Small intestine (tissue), 7 donors: ENCODE data around the gene LPXN. TPM values are rescaled to one million over a fixed set of nuclear protein-coding genes. Genes with fewer than 3 reads are reported as not detected.

Experiments used
- DNase-seq, 2 donors: peaks; one replicate each; pipeline versions ENCODE4 v3.0.0 to v3.0.0-alpha.2; 2013
- FAIRE-seq: peaks from 2 replicates; lab custom pipeline; 2012; peaks lifted over from hg19 to GRCh38; lab: Jason Lieb, UNC
- H3K27ac ChIP-seq, 3 donors: one replicate each; pipeline ENCODE4 v1.5.1; 2013; ENCODE audit warnings: low read length in 2 of 3, mild to moderate bottlenecking in 2 of 3, control low read depth in 1 of 3, inconsistent platforms in 1 of 3, low read depth in 1 of 3, moderate library complexity in 1 of 3
- H3K27me3 ChIP-seq, 3 donors: one replicate each; pipeline ENCODE4 v1.6.1; 2013; ENCODE audit warnings: low read length in 3 of 3, inconsistent platforms in 1 of 3; ENCODE audit not compliant: control insufficient read depth in 3 of 3, insufficient read depth in 3 of 3
- H3K36me3 ChIP-seq, 3 donors: one replicate each; pipeline ENCODE4 v1.6.1; 2013; ENCODE audit warnings: low read length in 3 of 3, inconsistent platforms in 1 of 3, low read depth in 1 of 3, mild to moderate bottlenecking in 1 of 3, moderate library complexity in 1 of 3; ENCODE audit not compliant: control insufficient read depth in 3 of 3, insufficient read depth in 2 of 3
- H3K4me1 ChIP-seq, 3 donors: one replicate each; pipeline ENCODE4 v1.6.1; 2013; ENCODE audit warnings: low read length in 2 of 3, inconsistent platforms in 1 of 3, low read depth in 1 of 3, mild to moderate bottlenecking in 1 of 3, moderate library complexity in 1 of 3; ENCODE audit not compliant: control insufficient read depth in 3 of 3, insufficient read depth in 2 of 3
- H3K4me3 ChIP-seq, 3 donors: one replicate each; pipeline ENCODE4 v1.5.1; 2013; ENCODE audit warnings: low read length in 3 of 3, control low read depth in 1 of 3, inconsistent platforms in 1 of 3, low read depth in 1 of 3, mild to moderate bottlenecking in 1 of 3, moderate library complexity in 1 of 3
- H3K9me3 ChIP-seq, 2 donors: one replicate each; pipeline ENCODE4 v1.6.1; 2013; ENCODE audit warnings: low read depth in 1 of 2, low read length in 1 of 2; ENCODE audit not compliant: control insufficient read depth in 2 of 2, insufficient read depth in 1 of 2
- WGBS, 3 donors: extraction: QIAGEN DNeasy Blood & Tissue Kit; methylation state at CpG; one replicate each; pipeline ENCODE4 v1.1.7; 2013; 5-methylcytosine and 5-hydroxymethylcytosine counted together
- polyA plus RNA-seq, 4 donors: library from polyadenylated mRNA; stranded (reverse) in 3 of 4; unstranded in 1 of 4; fragments of 200-250 nt in 3 of 4; fragments of 120-200 nt in 1 of 4; gene quantifications; one replicate each; pipeline versions ENCODE4 v1.2.1 to v1.2.3, GENCODE V29; 2013
- donor health status: healthy with polysubstance abuse.
- donor health status: control.
- donor health status: control.
- donor health status: Bipolar disorder and iron deficiency.
- donor health status: healthy.

The LPXN gene
- polyA plus RNA-seq, 4 donors: 5.3 to 14.0 (median 8.6) TPM

- DNase-seq (no peak), FAIRE-seq (no peak)
- Histone ChIP-seq H3K4me3 (no peak overlapping the region), H3K9me3 (no peaks in the 10 kb centered on the region), H3K27ac (no peak overlapping the region), H3K27me3 (no peaks in the 10 kb centered on the region), H3K36me3 (no peaks in the 10 kb centered on the region), H3K4me1 (no peaks in the 10 kb centered on the region)
Observed at GRCh38 chr11:58494101-58494500, 81.6 kb downstream of the LPXN start.

- H3K27me3 ChIP-seq: no peaks in the 10 kb centered on the region
- no peak overlapping the region for H3K27ac ChIP-seq
- no peaks in the 10 kb centered on the region for H3K9me3 ChIP-seq
- H3K4me3 ChIP-seq: no peak overlapping the region
- H3K4me1 ChIP-seq: no peaks in the 10 kb centered on the region
- no peak for DNase-seq
- no peak for FAIRE-seq
- WGBS, 3 donors: 72 to 85% (median 77%) methylated on average over 2 of the region's 2 CpGs
- H3K36me3 ChIP-seq: no peaks in the 10 kb centered on the region
Observed at GRCh38 chr11:58493676-58494075, 82.0 kb downstream of the LPXN start.

- 61 to 77% (median 62%) methylated on average over 2 of the region's 2 CpGs for WGBS, 3 donors
Observed at GRCh38 chr11:58490827-58491226, 84.8 kb downstream of the LPXN start.

GRCh38 chr11:58487170-58487569 is 88.5 kb downstream of the LPXN start:
- Histone ChIP-seq H3K9me3 (no peaks in the 10 kb centered on the region), H3K27ac (no peak overlapping the region), H3K27me3 (no peaks in the 10 kb centered on the region), H3K4me3 (no peak overlapping the region), H3K36me3 (no peaks in the 10 kb centered on the region), H3K4me1 (no peaks in the 10 kb centered on the region)
- FAIRE-seq: no peak
- DNase-seq: no peak

More at GRCh38 chr11:58490827-58491226, 84.8 kb downstream of the LPXN start:
- DNase-seq (no peak), FAIRE-seq (no peak)
- H3K27me3 ChIP-seq: no peaks in the 10 kb centered on the region
- no peaks in the 10 kb centered on the region for H3K4me1 ChIP-seq
- H3K9me3 ChIP-seq: no peaks in the 10 kb centered on the region
- H3K36me3 ChIP-seq: no peaks in the 10 kb centered on the region
- H3K4me3 ChIP-seq: no peak overlapping the region
- H3K27ac ChIP-seq: no peak overlapping the region

- H3K27ac ChIP-seq: no peak overlapping the region
- no peaks in the 10 kb centered on the region for H3K9me3 ChIP-seq
- H3K36me3 ChIP-seq: no peaks in the 10 kb centered on the region
- no peak for DNase-seq
- 90 to 94% (median 93%) methylated on average over 1 of the region's 1 CpG for WGBS, 3 donors
- H3K4me1 ChIP-seq: no peaks in the 10 kb centered on the region
- no peaks in the 10 kb centered on the region for H3K27me3 ChIP-seq
- no peak overlapping the region for H3K4me3 ChIP-seq
- no peak for FAIRE-seq
Observed at GRCh38 chr11:58485961-58486360, 89.7 kb downstream of the LPXN start.

Other genes with a start within 250 kb of the LPXN start
- gene OR5B17, start 216.8 kb downstream of the LPXN start, polyA plus RNA-seq: not detected
- not detected for gene OR5B3, start 169.0 kb downstream of the LPXN start, polyA plus RNA-seq
- gene OR5B2, start 147.7 kb downstream of the LPXN start, polyA plus RNA-seq: not detected
- not detected for gene OR5B12, start 133.6 kb downstream of the LPXN start, polyA plus RNA-seq
- not detected for gene OR5B21, start 67.8 kb downstream of the LPXN start, polyA plus RNA-seq
- gene ZFP91, start 3.2 kb upstream of the LPXN start, polyA plus RNA-seq: 10 to 100 TPM; 24.8 to 51.2 (median 27.9) TPM
- under 1 TPM in 2 of 4 donors, not detected in 2; 0.63 to 0.78 TPM for gene CNTF, start 46.8 kb upstream of the LPXN start, polyA plus RNA-seq
- gene GLYAT, start 156.1 kb upstream of the LPXN start, polyA plus RNA-seq: 10 to 100 TPM in 1 of 4 donors, not detected in 3; 14.0 TPM